ENCODE data around the gene KRTAP10-11.
"Not testable (repeated sequence)": the region's sequence is repeated elsewhere in the genome, so short reads cannot be mapped to it uniquely, and the experiment has no call there.

Gene KRTAP10-11

DNA sequence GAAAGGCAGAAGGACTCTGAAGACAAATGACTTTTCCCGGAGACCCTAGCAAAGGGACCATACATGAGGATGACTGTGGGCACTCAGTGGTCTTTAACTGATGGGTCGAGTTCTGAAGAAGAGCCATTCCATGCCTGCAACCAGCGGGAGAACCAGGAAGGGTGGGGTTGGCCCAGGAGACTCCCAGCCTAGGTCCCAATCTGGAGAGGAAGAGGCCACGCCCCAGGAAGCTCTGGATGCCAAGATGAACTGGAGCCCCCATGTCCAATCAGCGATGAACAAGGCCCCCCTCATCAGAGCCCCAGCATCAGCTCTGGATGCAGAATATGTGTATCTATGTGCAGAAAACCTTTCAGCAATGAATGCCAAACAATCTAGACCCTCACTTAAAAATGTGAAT is 5.5 kb upstream of the KRTAP10-11 start:
- DNase-seq, result no peak

DNA sequence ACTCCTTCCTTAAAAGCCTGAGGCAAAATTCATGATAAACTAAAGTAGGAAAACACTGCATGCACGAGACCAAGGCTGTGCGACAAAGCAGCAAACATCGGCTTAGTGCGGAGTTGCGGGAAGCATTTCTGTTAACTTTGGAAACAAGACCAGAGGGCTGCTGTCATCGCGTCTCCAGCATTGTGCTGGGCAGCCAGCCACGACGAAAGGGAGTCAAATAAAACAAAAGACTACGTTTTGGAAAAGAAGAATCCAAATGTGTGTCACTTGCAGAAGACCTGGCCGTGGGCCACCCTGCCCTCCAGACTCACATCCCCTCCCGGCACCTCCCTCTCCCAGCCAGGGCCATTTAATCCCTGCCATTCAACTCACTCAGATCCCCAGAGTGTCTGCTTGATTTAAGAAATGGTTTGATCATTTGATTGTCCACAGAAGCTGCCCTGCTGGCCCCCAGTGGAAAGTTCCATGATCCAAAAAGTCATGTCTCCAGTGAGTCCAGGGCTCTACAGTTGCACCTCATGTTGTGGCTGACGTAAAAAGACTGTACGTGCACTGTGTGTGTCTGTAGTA is 2.4 kb upstream of the KRTAP10-11 start:
- DNase-seq, result no peak

- DNase-seq, result no peak
These were observed 1.3 kb upstream of the KRTAP10-11 start for GRCh38 chr21:44644878-44645277.

DNA sequence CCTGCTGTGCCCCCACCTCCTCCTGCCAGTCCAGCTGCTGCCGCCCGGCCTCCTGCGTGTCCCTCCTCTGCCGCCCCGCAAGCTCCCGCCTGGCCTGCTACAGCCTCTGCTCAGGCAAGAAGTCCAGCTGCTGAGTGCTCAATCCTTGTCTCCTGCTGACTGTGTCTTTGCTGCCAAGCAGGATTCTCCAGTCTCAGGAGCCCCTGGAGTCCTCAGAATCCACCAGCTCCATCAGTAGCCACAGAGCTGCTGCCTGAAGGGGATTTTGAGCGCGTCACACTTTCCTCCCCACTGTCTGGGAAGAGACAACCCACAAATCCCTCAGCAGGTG is 973 bp downstream of the KRTAP10-11 start:
- DNase-seq, result no peak

GRCh38 chr21:44648557-44649311 is 2.5 kb downstream of the KRTAP10-11 start:
- no peak for DNase-seq

DNA sequence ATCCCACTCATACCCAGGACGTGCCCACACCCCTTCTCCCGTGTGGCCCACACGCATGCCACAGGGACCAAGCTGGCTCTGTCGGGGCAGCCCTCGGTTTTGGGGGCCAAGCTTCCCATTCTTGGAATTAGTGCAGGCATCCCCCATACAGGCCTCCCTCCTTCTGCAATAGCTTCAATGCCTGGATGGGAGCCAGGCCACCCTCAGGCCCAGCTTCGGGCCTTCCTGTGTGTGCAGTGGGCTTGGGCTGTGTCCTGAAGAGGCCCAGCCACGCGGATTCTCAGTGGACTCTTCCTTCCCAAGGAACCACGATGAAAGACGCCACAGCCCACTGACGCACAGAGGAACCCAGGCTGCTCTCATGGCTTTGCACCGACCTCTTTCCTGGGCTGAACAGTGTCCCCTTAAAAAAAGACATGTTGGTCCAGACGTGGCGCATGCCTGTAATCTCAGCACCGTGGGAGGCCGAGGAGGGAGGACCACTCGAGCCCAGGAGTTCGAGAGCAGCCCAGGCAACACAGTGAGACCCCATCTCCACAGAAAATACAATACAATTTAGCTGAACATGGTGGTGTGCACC is 3.4 kb downstream of the KRTAP10-11 start:
- no peak for DNase-seq

DNA sequence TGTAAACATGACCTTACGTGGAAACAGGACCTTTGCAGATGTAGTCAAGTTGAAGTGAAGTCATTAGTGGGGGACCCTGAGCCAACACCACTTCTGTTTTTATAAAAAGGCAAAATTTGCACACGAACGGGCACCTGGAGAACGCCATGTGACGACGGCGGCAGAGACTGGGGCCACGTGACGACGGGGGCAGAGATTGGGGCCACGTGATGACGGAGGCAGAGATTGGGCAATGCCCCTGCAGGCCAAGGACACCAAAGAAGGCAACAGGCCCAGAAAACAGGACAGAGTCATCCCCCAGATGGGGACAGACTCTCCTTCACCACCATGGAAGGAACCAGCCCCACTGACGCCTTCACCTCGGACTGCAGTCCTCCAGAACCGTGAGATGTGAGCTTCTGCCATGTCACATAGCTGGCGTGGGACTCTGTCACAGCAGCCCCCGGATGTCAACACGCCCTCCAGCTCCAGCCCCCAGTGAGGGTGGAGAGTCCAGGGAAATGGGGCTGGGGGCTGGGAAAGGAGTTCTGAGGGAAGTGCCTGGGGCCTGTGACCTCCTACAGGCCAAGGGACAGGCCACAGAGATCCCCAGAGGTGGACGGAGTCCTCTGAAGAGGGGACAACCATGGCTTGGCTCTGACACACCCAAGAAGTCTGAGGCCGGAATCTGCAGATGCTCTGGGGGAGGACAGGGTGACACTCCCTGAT is 4.2 kb downstream of the KRTAP10-11 start:
- no peak for DNase-seq

DNA sequence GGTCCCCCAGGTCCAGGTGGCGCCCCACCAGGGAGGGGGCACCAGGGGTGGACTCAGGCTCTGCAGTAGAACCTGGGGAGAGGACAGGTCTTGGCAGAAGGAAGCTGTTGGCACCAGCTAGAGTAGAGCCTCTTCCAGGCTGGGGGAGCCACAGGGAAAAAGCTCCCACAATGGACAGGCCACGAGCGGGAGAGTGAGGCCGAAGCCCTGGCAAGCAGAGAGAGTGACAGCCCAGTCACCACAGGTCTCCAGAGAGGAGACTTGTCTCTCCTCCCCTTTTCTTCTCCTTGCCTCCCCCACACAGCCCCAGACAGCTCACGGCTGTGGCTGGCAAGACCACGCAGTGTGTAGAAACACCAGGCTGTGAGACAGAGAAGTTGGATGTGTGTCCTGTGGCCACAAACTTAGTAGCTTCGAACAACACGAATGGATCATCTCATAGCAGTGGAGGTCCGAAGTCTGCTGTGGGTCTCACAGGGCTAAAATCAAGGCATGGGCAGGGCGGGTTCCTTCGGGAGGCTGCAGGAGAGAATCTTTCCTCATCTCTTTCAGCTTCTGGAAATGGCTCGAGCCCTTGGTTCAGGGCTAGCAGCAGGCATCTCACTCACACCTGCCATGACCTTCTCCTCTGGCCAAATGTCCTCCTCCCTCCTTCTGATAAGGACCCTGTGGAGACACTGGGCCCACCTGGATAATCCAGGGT is 4.9 kb downstream of the KRTAP10-11 start:
- DNase-seq, result no peak

DNA sequence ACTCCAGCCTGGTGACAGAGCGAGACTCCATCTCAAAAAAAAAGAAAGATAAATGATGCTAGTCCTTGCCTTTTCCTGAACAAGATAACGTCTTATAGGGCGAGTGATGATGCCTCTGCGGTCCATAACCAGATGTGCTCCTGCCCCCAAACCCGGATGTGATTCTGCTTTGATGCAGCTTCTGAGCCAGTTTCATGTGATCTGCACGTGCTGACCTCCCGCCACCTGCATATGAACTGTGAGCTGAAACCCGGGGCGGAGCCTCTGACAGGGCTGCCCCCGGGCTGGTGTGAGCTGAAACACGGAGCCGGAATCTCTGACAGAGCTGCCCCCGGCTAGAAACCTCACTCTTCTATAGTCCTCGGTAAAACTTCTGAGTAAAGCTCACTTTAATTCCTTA is 6.9 kb downstream of the KRTAP10-11 start:
- DNase-seq, result no peak

DNA sequence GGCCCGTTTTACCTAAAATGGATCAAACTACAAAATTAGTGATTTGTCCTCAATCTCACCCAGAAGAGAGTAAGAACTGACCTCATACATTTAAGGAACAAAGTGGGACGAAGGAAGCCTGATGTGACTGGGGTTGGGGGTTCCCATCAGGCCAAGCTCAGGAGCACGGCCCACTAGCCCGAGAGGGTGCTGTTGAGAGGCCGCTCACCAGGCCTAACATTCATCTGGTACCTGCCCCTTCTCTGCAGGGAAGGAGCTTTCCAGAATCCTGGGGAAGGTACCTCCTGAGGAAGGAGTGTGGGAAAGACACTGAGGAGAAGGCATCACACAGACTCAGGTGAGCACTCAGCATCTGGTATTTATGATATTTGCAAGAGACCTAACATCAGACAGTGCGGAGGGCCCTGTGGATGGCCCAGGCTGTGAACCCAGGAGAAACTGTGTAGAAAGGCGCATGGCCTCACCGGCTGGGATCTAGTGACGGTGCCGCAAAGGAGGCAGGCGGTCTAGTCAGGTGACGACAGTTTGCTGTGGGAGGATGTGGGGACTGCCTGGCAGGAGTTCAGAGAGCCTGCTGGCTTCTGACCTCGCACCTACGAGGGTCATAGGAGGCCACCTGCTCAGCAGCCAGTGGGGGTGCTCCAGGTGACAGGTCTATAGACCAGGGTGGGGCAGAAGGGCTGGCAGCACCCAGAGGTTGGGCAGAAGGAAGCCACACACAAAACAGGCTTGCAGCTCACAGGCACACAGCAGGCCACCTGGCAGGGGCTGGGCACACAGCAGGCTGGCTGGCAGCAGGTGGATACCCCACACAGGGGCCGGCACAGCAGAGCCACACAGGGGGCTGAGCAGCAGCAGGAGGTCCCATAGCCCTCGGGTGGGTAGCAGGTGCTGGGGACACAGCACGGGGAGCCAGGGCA is 7.7 kb downstream of the KRTAP10-11 start:
- DNase-seq, result no peak

- DNase-seq, result no peak
These were observed 8.5 kb downstream of the KRTAP10-11 start, which contains the start of gene KRTAP12-4 for GRCh38 chr21:44654576-44655175. Gene KRTAP12-4 (minus strand): TSS chr21:44654659. CDS start chr21:44654614, 45 bp downstream.

- no peak for DNase-seq
These were observed 10.7 kb downstream of the KRTAP10-11 start for GRCh38 chr21:44656868-44657267.

DNA sequence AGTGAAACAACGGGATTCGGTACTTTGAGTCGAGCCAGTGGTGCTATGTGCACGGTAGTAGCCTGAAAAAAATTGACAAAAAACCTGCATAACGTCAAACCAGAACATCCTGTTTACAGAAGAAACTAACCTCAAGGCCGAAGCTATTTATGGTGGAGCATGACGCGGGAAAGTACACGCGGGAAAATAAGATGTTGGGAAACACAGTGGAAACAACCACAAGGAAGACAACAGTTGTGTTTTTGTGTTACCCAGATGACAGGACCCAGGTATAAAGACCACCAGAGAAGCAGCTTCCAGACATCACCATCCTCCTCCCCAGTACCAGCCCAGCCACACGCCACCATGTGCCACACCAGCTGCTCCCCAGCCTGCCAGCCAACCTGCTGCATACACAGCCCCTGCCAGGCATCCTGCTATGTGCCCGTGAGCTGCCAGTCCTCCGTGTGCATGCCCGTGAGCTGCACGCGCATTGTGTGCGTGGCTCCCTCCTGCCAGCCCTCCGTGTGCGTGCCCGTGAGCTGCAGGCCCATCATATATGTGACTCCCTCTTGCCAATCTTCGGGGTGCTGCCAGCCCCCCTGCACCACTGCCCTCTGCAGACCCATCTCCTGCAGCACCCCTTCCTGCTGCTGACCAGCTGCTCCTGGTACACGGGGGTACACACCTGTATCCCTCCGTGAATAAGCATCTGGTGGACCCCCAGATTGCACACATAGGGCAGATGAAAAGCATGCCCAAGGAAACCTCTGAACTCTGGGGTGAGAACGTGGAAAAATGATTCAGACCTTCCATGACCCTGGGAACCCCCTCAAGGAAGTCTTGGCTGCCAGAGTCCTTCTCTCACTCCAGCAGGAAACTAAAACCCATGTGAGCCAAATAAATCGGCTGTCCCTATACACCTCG is 11.7 kb downstream of the KRTAP10-11 start, which contains the start of gene KRTAP12-3:
Gene KRTAP12-3 (plus strand): TSS at position 298 of the 906 bp plus-strand sequence. CDS start 48 bp downstream, at position 346.
- no peak for DNase-seq

DNA sequence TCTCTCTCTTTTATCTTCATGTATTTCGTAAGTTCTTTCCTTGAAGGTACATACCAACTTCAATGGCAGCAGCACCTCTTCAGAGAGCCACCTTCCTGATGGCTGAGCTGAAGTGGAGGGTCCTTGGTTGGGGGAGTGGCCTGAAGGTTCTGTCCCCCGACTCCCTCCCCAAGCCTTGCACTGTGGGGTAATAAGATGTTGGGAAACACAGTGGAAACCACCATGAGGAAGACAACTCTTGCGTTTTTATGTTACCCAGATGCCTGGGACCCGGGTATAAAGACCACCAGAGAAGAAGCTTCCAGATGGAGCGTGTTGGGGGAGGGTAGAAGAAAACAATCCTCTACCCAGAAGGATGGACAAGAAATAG is 12.3 kb downstream of the KRTAP10-11 start:
- DNase-seq, result no peak

- no peak for DNase-seq
These were observed 12.8 kb downstream of the KRTAP10-11 start for GRCh38 chr21:44658913-44659595.

GRCh38 chr21:44661567-44661966 is 15.4 kb downstream of the KRTAP10-11 start:
- not testable (repeated sequence) for DNase-seq

DNA sequence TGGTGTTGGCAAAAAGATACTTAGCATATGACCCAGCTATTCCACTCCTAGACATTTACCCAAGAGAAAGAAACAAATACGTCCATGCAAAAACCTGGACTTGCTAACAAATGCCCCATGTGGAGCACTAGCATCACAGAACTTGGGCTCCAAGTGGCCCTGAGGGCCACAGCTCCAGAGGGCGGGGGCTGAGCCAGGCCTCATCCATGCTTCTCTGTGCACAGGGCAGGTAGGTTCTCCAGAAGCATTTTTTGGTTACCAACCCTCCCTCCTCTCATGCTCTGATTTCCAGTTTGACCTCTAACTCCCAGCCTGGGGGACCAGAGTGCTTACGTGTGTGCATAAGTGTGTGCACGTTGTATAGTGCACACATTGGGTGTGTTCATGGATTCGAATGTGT is 18.5 kb downstream of the KRTAP10-11 start:
- no peak for DNase-seq

GRCh38 chr21:44666401-44667320 is 20.4 kb downstream of the KRTAP10-11 start, which contains the start of gene KRTAP12-2:
Gene KRTAP12-2 (minus strand): TSS chr21:44666927. CDS start chr21:44666886, 41 bp downstream.
- DNase-seq, result no peak
